Measurements from ENCODE around the gene SUCO. TPM values are rescaled to one million over a fixed set of nuclear protein-coding genes. Genes with fewer than 3 reads are reported as not detected.

SUCO gene, protein sequence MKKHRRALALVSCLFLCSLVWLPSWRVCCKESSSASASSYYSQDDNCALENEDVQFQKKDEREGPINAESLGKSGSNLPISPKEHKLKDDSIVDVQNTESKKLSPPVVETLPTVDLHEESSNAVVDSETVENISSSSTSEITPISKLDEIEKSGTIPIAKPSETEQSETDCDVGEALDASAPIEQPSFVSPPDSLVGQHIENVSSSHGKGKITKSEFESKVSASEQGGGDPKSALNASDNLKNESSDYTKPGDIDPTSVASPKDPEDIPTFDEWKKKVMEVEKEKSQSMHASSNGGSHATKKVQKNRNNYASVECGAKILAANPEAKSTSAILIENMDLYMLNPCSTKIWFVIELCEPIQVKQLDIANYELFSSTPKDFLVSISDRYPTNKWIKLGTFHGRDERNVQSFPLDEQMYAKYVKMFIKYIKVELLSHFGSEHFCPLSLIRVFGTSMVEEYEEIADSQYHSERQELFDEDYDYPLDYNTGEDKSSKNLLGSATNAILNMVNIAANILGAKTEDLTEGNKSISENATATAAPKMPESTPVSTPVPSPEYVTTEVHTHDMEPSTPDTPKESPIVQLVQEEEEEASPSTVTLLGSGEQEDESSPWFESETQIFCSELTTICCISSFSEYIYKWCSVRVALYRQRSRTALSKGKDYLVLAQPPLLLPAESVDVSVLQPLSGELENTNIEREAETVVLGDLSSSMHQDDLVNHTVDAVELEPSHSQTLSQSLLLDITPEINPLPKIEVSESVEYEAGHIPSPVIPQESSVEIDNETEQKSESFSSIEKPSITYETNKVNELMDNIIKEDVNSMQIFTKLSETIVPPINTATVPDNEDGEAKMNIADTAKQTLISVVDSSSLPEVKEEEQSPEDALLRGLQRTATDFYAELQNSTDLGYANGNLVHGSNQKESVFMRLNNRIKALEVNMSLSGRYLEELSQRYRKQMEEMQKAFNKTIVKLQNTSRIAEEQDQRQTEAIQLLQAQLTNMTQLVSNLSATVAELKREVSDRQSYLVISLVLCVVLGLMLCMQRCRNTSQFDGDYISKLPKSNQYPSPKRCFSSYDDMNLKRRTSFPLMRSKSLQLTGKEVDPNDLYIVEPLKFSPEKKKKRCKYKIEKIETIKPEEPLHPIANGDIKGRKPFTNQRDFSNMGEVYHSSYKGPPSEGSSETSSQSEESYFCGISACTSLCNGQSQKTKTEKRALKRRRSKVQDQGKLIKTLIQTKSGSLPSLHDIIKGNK (N-terminal part only)
- total RNA-seq: 48.6 and 49.8 TPM in 2 replicates
- long read RNA-seq, partial matches to known transcripts: 17 of 26 reads
- long read RNA-seq, other reads (novel, unspliced or antisense): 5 of 26 reads

DNA sequence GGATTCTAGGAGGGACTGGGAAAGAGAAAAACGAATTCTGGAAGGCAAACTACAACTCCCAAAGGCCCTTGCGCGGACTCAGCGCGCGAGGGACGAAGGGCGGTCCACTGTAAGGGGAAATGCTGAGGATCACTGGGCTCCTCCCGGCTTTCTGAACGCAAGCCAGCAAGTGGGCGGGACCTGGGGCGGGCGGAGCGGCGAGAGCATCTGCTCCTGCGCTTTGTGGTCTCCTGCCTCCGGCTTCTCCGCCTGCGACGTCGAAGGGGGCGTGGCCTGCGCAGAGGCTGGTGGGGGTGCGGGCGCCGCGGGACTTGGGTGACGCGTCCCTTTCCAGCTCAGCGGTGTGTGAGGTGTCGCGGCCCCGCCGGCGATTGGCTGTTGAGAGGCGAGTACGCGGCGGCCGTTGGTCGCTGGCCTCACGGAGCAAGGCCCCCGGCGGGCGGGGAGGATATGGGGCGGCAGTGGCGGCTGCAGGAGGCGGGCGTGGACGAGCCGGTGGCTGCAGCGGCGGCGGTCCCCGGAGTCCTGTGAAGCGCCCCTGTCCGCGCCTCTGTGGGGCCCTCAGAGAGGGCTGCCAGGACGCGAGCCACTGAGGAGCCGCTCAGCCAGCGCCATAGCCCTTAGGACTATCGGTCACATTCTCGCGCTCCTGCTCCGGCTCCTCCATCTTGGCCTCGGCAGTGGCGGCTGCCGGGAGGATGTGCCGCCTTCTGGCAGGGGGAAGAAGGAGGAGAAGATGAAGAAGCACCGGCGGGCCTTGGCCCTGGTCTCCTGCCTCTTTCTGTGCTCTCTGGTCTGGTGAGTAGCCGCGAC, at the start of gene SUCO:
SUCO (plus strand) TSS at position 451 of the 813 bp plus-strand sequence; CDS start at position 737, 286 bp downstream.
- peak; percentile 96 for DNase-seq (ENCODE audit: low read depth, low spot score)
- TF ChIP-seq, protein P1, sequence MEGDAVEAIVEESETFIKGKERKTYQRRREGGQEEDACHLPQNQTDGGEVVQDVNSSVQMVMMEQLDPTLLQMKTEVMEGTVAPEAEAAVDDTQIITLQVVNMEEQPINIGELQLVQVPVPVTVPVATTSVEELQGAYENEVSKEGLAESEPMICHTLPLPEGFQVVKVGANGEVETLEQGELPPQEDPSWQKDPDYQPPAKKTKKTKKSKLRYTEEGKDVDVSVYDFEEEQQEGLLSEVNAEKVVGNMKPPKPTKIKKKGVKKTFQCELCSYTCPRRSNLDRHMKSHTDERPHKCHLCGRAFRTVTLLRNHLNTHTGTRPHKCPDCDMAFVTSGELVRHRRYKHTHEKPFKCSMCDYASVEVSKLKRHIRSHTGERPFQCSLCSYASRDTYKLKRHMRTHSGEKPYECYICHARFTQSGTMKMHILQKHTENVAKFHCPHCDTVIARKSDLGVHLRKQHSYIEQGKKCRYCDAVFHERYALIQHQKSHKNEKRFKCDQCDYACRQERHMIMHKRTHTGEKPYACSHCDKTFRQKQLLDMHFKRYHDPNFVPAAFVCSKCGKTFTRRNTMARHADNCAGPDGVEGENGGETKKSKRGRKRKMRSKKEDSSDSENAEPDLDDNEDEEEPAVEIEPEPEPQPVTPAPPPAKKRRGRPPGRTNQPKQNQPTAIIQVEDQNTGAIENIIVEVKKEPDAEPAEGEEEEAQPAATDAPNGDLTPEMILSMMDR (conservative IDR thresholded peaks at IDR 0.05): peak; percentile 22
- Mint-ChIP-seq H3K27me3 (ENCODE audit: low read depth) (peaks cover 20% of the 10 kb centered on the region), H3K4me1 (peaks cover 37% of the 10 kb centered on the region), H3K9me3 (no peaks in the 10 kb centered on the region), H3K4me3 (peak within 1 kb of the TSS; percentile 99), H3K27ac (ENCODE audit: unreplicated experiment) (peak within 1 kb of the TSS; percentile 100), H3K36me3 (ENCODE audit: low read depth) (no peaks in the 10 kb centered on the region)

DNA sequence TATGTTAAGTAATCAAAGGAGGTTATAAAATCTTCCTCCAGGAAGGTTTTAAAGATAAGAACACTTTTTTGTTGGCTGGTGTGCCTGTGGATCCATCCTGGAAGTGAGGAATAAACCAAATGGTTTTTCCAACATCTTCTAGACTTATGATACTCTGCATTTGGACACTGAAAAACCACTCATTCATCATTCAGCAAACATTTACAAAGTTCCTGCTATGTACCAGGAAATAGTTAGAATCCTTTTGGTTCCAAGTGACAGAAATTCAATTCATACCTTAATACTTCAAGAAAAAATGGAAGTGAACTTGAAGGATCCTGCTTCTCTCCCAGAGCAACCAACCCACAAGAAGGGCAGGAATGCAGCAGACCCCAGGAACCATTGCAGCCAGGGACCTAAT, 49.5 kb upstream of the SUCO start:
- Mint-ChIP-seq H3K36me3 (ENCODE audit: low read depth) (no peaks in the 10 kb centered on the region), H3K27me3 (ENCODE audit: low read depth) (peaks cover 11% of the 10 kb centered on the region), H3K4me1 (no peaks in the 10 kb centered on the region), H3K27ac (ENCODE audit: unreplicated experiment) (no peak overlapping the region), H3K9me3 (no peaks in the 10 kb centered on the region), H3K4me3 (no peak overlapping the region)
- DNase-seq (ENCODE audit: low read depth, low spot score): no peak
- TF ChIP-seq, protein P1 (conservative IDR thresholded peaks at IDR 0.05): no peak

DNA sequence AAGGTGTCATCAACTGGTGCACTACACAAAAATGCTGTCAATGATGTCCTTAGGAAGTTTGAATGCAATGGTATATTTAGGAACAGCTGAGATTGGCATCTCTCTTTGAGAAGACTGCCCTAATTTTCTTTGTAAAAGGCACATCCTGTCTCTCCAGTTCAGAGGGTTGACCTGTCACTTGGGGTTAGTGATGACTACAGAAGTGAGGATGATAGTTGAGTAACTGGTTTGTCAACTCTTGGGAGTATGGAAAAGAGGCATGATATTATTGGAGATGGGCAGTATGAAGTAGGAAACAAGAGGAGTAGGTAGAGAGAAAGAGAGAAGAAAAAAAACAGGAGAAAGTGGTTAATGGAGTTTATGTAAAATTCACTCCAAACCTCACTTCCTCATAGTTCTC, 48.7 kb upstream of the SUCO start:
- no peak overlapping the region for H3K27ac Mint-ChIP-seq (ENCODE audit: unreplicated experiment)
- H3K27me3 Mint-ChIP-seq (ENCODE audit: low read depth): peaks cover 11% of the 10 kb centered on the region
- H3K9me3 Mint-ChIP-seq: no peaks in the 10 kb centered on the region
- H3K36me3 Mint-ChIP-seq (ENCODE audit: low read depth): no peaks in the 10 kb centered on the region
- no peak for DNase-seq (ENCODE audit: low read depth, low spot score)
- TF ChIP-seq, protein P1 (conservative IDR thresholded peaks at IDR 0.05): no peak
- H3K4me1 Mint-ChIP-seq: no peaks in the 10 kb centered on the region
- H3K4me3 Mint-ChIP-seq: no peak overlapping the region

DNA sequence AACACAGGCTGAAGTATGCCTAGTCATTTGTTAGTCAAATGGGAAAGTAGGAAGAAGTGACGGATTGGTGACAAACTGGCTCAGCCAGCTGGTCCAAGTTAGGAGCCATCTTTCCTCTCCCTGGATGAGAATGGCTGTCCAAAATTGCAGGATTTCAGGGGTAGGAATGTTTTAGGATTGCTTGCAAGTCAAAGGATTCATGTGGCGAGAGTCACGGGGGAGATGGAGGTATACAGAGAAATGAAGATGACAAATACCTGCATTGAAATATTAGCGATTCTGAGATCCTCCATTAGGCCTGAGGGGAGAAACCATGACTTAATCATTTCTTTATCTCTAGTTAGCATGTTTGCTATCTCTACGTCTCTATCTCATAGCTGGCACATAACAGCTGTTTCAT, 47.3 kb upstream of the SUCO start:
- Mint-ChIP-seq H3K9me3 (no peaks in the 10 kb centered on the region), H3K36me3 (ENCODE audit: low read depth) (no peaks in the 10 kb centered on the region), H3K4me1 (no peaks in the 10 kb centered on the region), H3K4me3 (no peak overlapping the region), H3K27me3 (ENCODE audit: low read depth) (peaks cover 11% of the 10 kb centered on the region), H3K27ac (ENCODE audit: unreplicated experiment) (no peak overlapping the region)
- TF ChIP-seq, protein P1 (conservative IDR thresholded peaks at IDR 0.05): no peak
- DNase-seq (ENCODE audit: low read depth, low spot score): no peak

All from neural crest cell (in vitro differentiated cells).